ENCODE measurements around the gene MYD88. TPM values are rescaled to one million over a fixed set of nuclear protein-coding genes. Genes with fewer than 3 reads are reported as not detected.

MYD88 gene
- total RNA-seq, 1 donor from 2014 or later = 7.3 TPM

GRCh38 chr3:38136393-38136776 is 2.1 kb upstream of the MYD88 start:
- no peak for DNase-seq
- intact Hi-C loops (cut with DNase I) = loop anchor here (2.0 kb wide), 1 partner anchor 28 kb away; the partner anchor contains the start of gene OXSR1
- ATAC-seq (ENCODE audit: poor library complexity) = no peak

- intact Hi-C loops (cut with DNase I) = loop anchor here (2.0 kb wide), 1 partner anchor 28 kb away; the partner anchor contains the start of gene OXSR1
- DNase-seq (peak; percentile 100), ATAC-seq (ENCODE audit: poor library complexity) (peak; percentile 96)
These were observed 1.5 kb upstream of the MYD88 start, which contains the start of gene ACAA1 for GRCh38 chr3:38136777-38137614. ACAA1 (minus strand) TSS chr3:38137127; CDS start chr3:38137035, 92 bp downstream.

- intact Hi-C loops (cut with DNase I) = loop anchor here (2.0 kb wide), 1 partner anchor 27 kb away; the partner anchor contains the start of gene OXSR1
- DNase-seq = no peak
These were observed 679 bp upstream of the MYD88 start for GRCh38 chr3:38137615-38138348.

GRCh38 chr3:38139191-38139590 is 730 bp downstream of the MYD88 start:
- intact Hi-C loops (cut with DNase I) = no loop called here
- DNase-seq (no peak), ATAC-seq (ENCODE audit: poor library complexity) (no peak)

More at GRCh38 chr3:38137615-38138348, 679 bp upstream of the MYD88 start:
- ATAC-seq (ENCODE audit: poor library complexity) = no peak

- intact Hi-C loops (cut with DNase I) = no loop called here
- no peak for ATAC-seq (ENCODE audit: poor library complexity)
- no peak for DNase-seq
These were observed 1.2 kb downstream of the MYD88 start for GRCh38 chr3:38139652-38140051.

GRCh38 chr3:38140326-38141172 is 2.1 kb downstream of the MYD88 start:
- intact Hi-C loops (cut with DNase I) = no loop called here
- DNase-seq = no peak
- ATAC-seq (ENCODE audit: poor library complexity) = no peak

- no peak for DNase-seq
- ATAC-seq (ENCODE audit: poor library complexity) = no peak
- intact Hi-C loops (cut with DNase I) = no loop called here
These were observed 2.9 kb downstream of the MYD88 start for GRCh38 chr3:38141173-38141951.

GRCh38 chr3:38141952-38142273 is 3.5 kb downstream of the MYD88 start:
- intact Hi-C loops (cut with DNase I) = no loop called here
- ATAC-seq (ENCODE audit: poor library complexity) = no peak
- DNase-seq = no peak

- intact Hi-C loops (cut with DNase I) = no loop called here
- no peak for ATAC-seq (ENCODE audit: poor library complexity)
- DNase-seq = no peak
These were observed 4.5 kb downstream of the MYD88 start for GRCh38 chr3:38142959-38143358.

GRCh38 chr3:38143511-38143910 is 5.0 kb downstream of the MYD88 start:
- intact Hi-C loops (cut with DNase I) = no loop called here
- ATAC-seq (ENCODE audit: poor library complexity) (no peak), DNase-seq (no peak)

- DNase-seq (no peak), ATAC-seq (ENCODE audit: poor library complexity) (no peak)
- intact Hi-C loops (cut with DNase I) = no loop called here
These were observed 8.0 kb downstream of the MYD88 start for GRCh38 chr3:38146504-38146903.

GRCh38 chr3:38147421-38147820 is 9.0 kb downstream of the MYD88 start:
- DNase-seq (no peak), ATAC-seq (ENCODE audit: poor library complexity) (peak; percentile 25)
- intact Hi-C loops (cut with DNase I) = no loop called here

- DNase-seq (no peak), ATAC-seq (ENCODE audit: poor library complexity) (peak; percentile 58)
- intact Hi-C loops (cut with DNase I) = no loop called here
These were observed 9.9 kb downstream of the MYD88 start for GRCh38 chr3:38148311-38148882.

GRCh38 chr3:38149708-38150107 is 11.2 kb downstream of the MYD88 start:
- intact Hi-C loops (cut with DNase I) = no loop called here
- ATAC-seq (ENCODE audit: poor library complexity) = peak; percentile 27
- DNase-seq = no peak

GRCh38 chr3:38150780-38151528 is 12.5 kb downstream of the MYD88 start:
- ATAC-seq (ENCODE audit: poor library complexity) = no peak
- DNase-seq = no peak
- intact Hi-C loops (cut with DNase I) = no loop called here

- DNase-seq (no peak), ATAC-seq (ENCODE audit: poor library complexity) (no peak)
- intact Hi-C loops (cut with DNase I) = no loop called here
These were observed 13.3 kb downstream of the MYD88 start for GRCh38 chr3:38151667-38152265.

- intact Hi-C loops (cut with DNase I) = no loop called here
- DNase-seq (no peak), ATAC-seq (ENCODE audit: poor library complexity) (no peak)
These were observed 14.1 kb downstream of the MYD88 start for GRCh38 chr3:38152609-38153008.
